GM12878 (cell line): Measurements from ENCODE around the gene TUBA3C. TPM values are rescaled to one million over a fixed set of nuclear protein-coding genes. Genes with fewer than 3 reads are reported as not detected.

Experiments used
- MEF2A ChIP-seq: IDR thresholded peaks from 2 replicates; pipeline ENCODE4 v1.6.1; 2011; ENCODE audit warnings: low read depth, mild to moderate bottlenecking, low read length, moderate library complexity; ENCODE audit not compliant: insufficient read depth
- RELA ChIP-seq: fragments of 450-650 bp; IDR thresholded peaks from 2 replicates; pipeline ENCODE4 v1.8.0; 2014; ENCODE audit warnings: borderline replicate concordance; ENCODE audit not compliant: partially characterized antibody
- SP1 ChIP-seq: IDR thresholded peaks from one replicate; pipeline ENCODE4 v1.6.1; 2011; ENCODE audit warnings: low read depth, low read length
- polyA plus RNA-seq, 11 experiments: library from polyadenylated mRNA; depleted of rRNA in 4 of 11; unstranded in 6 of 11; stranded (reverse) in 5 of 11; fragments of >200 nt; fragmentation: Nextera tagmentation in 4 of 11; fragmentation: Illumina TruSeq in 1 of 11; extraction: Ambion mirVana in 4 of 11; extraction: Trizol in 1 of 11; gene quantifications; 1 replicate in 1 of 11; 2 replicates in 10 of 11; pipeline versions ENCODE4 v1.2.1 to v1.2.3, GENCODE V29; 2011 to 2016; ENCODE audit warnings: inconsistent platforms in 2 of 11, missing spikeins in 2 of 11, low read depth in 1 of 11
- total RNA-seq, 4 experiments: library from RNA; depleted of rRNA in 3 of 4; stranded (reverse); fragments of >200 nt in 3 of 4; fragmentation: Illumina TruSeq in 1 of 4; extraction: Trizol in 1 of 4; gene quantifications; 2 replicates each; pipeline versions ENCODE4 v1.2.1 to v1.2.3, GENCODE V29; 2013 to 2021
- TF ChIP-seq, protein P1 (sequence below): IDR thresholded peaks from 2 replicates; pipeline ENCODE4 v1.6.1; 2011; ENCODE audit warnings: low read depth, mild to moderate bottlenecking, low read length, moderate library complexity, borderline replicate concordance; ENCODE audit errors: extremely low read depth
- TF ChIP-seq, protein P2 (sequence below): fragments of 450-650 bp; formaldehyde crosslinking; IDR thresholded peaks from 2 replicates; pipeline ENCODE4 v1.5.0; 2022; ENCODE audit warnings: mild to moderate bottlenecking, missing genetic modification characterization
- TF ChIP-seq, protein P3 (sequence below): fragments of 450-650 bp; IDR thresholded peaks from 2 replicates; pipeline ENCODE4 v1.6.1; 2016; ENCODE audit warnings: mild to moderate bottlenecking, moderate library complexity, borderline replicate concordance
- TF ChIP-seq, protein P4 (sequence below): fragments of 450-650 bp; IDR thresholded peaks from 2 replicates; pipeline ENCODE4 v1.6.1; 2017; ENCODE audit warnings: mild to moderate bottlenecking, moderate library complexity
- TF ChIP-seq, protein P5 (sequence below): IDR thresholded peaks from 2 replicates; pipeline ENCODE4 v1.6.1; 2012; ENCODE audit warnings: low read depth, low read length, improper control_type of control experiment

The TUBA3C gene
- total and polyA plus RNA-seq, 10 of the 15 experiments (the other 5 are each of a cell fraction or from before 2014, with no cell fraction given): 0.04 to 4.5 (median 0.31) TPM; not detected in 5

DNA sequence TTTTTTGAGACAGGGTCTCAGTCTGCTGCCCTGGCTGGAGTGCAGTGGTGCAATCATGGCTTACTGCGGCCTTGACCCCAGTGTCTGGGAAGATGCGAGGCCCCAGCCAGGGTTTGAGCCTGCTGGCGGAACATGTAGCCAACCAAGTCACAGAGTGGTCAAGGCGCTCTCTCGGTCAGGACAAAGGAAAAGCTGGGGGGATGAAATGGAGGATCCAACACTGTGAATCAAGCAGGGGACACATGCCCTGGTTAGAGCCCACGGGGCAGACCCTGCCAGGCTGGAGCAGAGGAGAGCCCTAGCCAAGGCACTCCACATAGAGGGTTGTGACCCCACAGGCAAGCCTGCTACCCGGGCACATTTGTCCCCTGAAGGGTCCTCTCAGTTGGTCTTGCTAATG is 10.1 kb downstream of the TUBA3C start (continued):
- no peak for TF ChIP-seq SP1
- TF ChIP-seq, protein P1, sequence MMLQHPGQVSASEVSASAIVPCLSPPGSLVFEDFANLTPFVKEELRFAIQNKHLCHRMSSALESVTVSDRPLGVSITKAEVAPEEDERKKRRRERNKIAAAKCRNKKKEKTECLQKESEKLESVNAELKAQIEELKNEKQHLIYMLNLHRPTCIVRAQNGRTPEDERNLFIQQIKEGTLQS: no peak
- TF ChIP-seq MEF2A: no peak
- TF ChIP-seq, protein P2, sequence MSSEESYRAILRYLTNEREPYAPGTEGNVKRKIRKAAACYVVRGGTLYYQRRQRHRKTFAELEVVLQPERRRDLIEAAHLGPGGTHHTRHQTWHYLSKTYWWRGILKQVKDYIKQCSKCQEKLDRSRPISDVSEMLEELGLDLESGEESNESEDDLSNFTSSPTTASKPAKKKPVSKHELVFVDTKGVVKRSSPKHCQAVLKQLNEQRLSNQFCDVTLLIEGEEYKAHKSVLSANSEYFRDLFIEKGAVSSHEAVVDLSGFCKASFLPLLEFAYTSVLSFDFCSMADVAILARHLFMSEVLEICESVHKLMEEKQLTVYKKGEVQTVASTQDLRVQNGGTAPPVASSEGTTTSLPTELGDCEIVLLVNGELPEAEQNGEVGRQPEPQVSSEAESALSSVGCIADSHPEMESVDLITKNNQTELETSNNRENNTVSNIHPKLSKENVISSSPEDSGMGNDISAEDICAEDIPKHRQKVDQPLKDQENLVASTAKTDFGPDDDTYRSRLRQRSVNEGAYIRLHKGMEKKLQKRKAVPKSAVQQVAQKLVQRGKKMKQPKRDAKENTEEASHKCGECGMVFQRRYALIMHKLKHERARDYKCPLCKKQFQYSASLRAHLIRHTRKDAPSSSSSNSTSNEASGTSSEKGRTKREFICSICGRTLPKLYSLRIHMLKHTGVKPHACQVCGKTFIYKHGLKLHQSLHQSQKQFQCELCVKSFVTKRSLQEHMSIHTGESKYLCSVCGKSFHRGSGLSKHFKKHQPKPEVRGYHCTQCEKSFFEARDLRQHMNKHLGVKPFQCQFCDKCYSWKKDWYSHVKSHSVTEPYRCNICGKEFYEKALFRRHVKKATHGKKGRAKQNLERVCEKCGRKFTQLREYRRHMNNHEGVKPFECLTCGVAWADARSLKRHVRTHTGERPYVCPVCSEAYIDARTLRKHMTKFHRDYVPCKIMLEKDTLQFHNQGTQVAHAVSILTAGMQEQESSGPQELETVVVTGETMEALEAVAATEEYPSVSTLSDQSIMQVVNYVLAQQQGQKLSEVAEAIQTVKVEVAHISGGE (CRISPR knock-in tag): no peak
- TF ChIP-seq, protein P3, sequence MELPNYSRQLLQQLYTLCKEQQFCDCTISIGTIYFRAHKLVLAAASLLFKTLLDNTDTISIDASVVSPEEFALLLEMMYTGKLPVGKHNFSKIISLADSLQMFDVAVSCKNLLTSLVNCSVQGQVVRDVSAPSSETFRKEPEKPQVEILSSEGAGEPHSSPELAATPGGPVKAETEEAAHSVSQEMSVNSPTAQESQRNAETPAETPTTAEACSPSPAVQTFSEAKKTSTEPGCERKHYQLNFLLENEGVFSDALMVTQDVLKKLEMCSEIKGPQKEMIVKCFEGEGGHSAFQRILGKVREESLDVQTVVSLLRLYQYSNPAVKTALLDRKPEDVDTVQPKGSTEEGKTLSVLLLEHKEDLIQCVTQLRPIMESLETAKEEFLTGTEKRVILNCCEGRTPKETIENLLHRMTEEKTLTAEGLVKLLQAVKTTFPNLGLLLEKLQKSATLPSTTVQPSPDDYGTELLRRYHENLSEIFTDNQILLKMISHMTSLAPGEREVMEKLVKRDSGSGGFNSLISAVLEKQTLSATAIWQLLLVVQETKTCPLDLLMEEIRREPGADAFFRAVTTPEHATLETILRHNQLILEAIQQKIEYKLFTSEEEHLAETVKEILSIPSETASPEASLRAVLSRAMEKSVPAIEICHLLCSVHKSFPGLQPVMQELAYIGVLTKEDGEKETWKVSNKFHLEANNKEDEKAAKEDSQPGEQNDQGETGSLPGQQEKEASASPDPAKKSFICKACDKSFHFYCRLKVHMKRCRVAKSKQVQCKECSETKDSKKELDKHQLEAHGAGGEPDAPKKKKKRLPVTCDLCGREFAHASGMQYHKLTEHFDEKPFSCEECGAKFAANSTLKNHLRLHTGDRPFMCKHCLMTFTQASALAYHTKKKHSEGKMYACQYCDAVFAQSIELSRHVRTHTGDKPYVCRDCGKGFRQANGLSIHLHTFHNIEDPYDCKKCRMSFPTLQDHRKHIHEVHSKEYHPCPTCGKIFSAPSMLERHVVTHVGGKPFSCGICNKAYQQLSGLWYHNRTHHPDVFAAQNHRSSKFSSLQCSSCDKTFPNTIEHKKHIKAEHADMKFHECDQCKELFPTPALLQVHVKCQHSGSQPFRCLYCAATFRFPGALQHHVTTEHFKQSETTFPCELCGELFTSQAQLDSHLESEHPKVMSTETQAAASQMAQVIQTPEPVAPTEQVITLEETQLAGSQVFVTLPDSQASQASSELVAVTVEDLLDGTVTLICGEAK: no peak
- TF ChIP-seq, protein P4, sequence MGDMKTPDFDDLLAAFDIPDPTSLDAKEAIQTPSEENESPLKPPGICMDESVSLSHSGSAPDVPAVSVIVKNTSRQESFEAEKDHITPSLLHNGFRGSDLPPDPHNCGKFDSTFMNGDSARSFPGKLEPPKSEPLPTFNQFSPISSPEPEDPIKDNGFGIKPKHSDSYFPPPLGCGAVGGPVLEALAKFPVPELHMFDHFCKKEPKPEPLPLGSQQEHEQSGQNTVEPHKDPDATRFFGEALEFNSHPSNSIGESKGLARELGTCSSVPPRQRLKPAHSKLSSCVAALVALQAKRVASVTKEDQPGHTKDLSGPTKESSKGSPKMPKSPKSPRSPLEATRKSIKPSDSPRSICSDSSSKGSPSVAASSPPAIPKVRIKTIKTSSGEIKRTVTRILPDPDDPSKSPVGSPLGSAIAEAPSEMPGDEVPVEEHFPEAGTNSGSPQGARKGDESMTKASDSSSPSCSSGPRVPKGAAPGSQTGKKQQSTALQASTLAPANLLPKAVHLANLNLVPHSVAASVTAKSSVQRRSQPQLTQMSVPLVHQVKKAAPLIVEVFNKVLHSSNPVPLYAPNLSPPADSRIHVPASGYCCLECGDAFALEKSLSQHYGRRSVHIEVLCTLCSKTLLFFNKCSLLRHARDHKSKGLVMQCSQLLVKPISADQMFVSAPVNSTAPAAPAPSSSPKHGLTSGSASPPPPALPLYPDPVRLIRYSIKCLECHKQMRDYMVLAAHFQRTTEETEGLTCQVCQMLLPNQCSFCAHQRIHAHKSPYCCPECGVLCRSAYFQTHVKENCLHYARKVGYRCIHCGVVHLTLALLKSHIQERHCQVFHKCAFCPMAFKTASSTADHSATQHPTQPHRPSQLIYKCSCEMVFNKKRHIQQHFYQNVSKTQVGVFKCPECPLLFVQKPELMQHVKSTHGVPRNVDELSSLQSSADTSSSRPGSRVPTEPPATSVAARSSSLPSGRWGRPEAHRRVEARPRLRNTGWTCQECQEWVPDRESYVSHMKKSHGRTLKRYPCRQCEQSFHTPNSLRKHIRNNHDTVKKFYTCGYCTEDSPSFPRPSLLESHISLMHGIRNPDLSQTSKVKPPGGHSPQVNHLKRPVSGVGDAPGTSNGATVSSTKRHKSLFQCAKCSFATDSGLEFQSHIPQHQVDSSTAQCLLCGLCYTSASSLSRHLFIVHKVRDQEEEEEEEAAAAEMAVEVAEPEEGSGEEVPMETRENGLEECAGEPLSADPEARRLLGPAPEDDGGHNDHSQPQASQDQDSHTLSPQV: no peak
- no peak for TF ChIP-seq RELA
- TF ChIP-seq, protein P5, sequence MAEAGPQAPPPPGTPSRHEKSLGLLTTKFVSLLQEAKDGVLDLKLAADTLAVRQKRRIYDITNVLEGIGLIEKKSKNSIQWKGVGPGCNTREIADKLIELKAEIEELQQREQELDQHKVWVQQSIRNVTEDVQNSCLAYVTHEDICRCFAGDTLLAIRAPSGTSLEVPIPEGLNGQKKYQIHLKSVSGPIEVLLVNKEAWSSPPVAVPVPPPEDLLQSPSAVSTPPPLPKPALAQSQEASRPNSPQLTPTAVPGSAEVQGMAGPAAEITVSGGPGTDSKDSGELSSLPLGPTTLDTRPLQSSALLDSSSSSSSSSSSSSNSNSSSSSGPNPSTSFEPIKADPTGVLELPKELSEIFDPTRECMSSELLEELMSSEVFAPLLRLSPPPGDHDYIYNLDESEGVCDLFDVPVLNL: no peak
